ENCODE measurements around the gene SETDB2. TPM values are rescaled to one million over a fixed set of nuclear protein-coding genes. Genes with fewer than 3 reads are reported as not detected.
A peak's percentile ranks its signal among the peaks of the same experiment; 100 is the strongest.

SETDB2 gene
- total and polyA plus RNA-seq, 2 of the 13 experiments (the other 11 are each of a cell fraction or from before 2014, with no cell fraction given), result 8.1 to 8.7 TPM

GRCh38 chr13:49495783-49496762 is 52.0 kb downstream of the SETDB2 start, which contains the start of gene PHF11 (continued):
- TF ChIP-seq ZFYVE20 (CRISPR knock-in tag; IDR thresholded peaks at IDR 0.05; ENCODE audit: borderline replicate concordance, low read depth) (no peak), HOXA7 (CRISPR knock-in tag; IDR thresholded peaks at IDR 0.05) (no peak), ZNF687 (CRISPR knock-in tag; IDR thresholded peaks at IDR 0.05) (peak; percentile 90), TEAD2 (CRISPR knock-in tag; IDR thresholded peaks at IDR 0.05) (no peak), AHR (CRISPR knock-in tag; IDR thresholded peaks at IDR 0.05) (no peak; the same call in 1 of the 2 replicates), MTA3 (CRISPR knock-in tag; IDR thresholded peaks at IDR 0.05) (no peak), TEAD3 (CRISPR knock-in tag; optimal IDR thresholded peaks at IDR 0.05; ENCODE audit: borderline replicate concordance) (no peak), ARID5B (CRISPR knock-in tag; IDR thresholded peaks at IDR 0.05) (no peak; the same call in 1 of the 2 replicates), ASH2L (IDR thresholded peaks at IDR 0.05; ENCODE audit: insufficient read length, low read depth, low read length) (no peak), E2F1 (CRISPR knock-in tag; IDR thresholded peaks at IDR 0.05) (no peak), NCOR1 (IDR thresholded peaks at IDR 0.05; ENCODE audit: borderline replicate concordance, low read length) (no peak), ZNF180 (CRISPR knock-in tag; IDR thresholded peaks at IDR 0.05; ENCODE audit: borderline replicate concordance, low read depth) (no peak), ZNF784 (CRISPR knock-in tag; IDR thresholded peaks at IDR 0.05; ENCODE audit: borderline replicate concordance) (no peak), STAT5B (CRISPR knock-in tag; IDR thresholded peaks at IDR 0.05) (no peak), PBX2 (CRISPR knock-in tag; IDR thresholded peaks at IDR 0.05) (no peak), JUN (CRISPR knock-in tag; IDR thresholded peaks at IDR 0.05) (no peak), SIN3A (IDR thresholded peaks at IDR 0.05; ENCODE audit: borderline replicate concordance, low read depth, low read length) (peak; percentile 32; the same call in 1 of the 2 replicates)
